Ramos (cell line): ENCODE data around the gene ZNF223.

Experiments
- in situ Hi-C: fragments of 300-500 bp; cut with MboI; formaldehyde crosslinking; loops from one replicate; pipeline ENCODE4 v1.14.3; 2022; ENCODE audit warnings: low sequenced_read_pairs; ENCODE audit not compliant: unreplicated experiment

ZNF223 gene

GRCh38 chr19:44051650-44052402 is at the start of gene ZNF223:
TSS of gene ZNF223 (plus strand) at chr19:44052036. CDS start at chr19:44055177, 3,141 bp downstream.
- in situ Hi-C loops = no loop called here

GRCh38 chr19:44002212-44002565 is 49.6 kb upstream of the ZNF223 start:
- in situ Hi-C loops = no loop called here

GRCh38 chr19:44002566-44003460 is 49.0 kb upstream of the ZNF223 start, which contains the start of gene ZNF230:
TSS of gene ZNF230 (plus strand) at chr19:44002957. CDS start at chr19:44007079, 4,122 bp downstream.
- in situ Hi-C loops = no loop called here

- in situ Hi-C loops = no loop called here
Observed at GRCh38 chr19:44003461-44004009, 48.3 kb upstream of the ZNF223 start.

GRCh38 chr19:44005973-44006372 is 45.9 kb upstream of the ZNF223 start:
- in situ Hi-C loops = no loop called here

- in situ Hi-C loops = no loop called here
Observed at GRCh38 chr19:44007473-44007872, 44.4 kb upstream of the ZNF223 start.

GRCh38 chr19:44010468-44010867 is 41.4 kb upstream of the ZNF223 start:
- in situ Hi-C loops = no loop called here

- in situ Hi-C loops = no loop called here
Observed at GRCh38 chr19:44019498-44019897, 32.3 kb upstream of the ZNF223 start.

GRCh38 chr19:44021221-44021620 is 30.6 kb upstream of the ZNF223 start:
- in situ Hi-C loops = no loop called here

GRCh38 chr19:44024900-44025216 is 27.0 kb upstream of the ZNF223 start:
- in situ Hi-C loops = no loop called here

GRCh38 chr19:44025217-44025936 is 26.5 kb upstream of the ZNF223 start, which contains the start of gene ZNF222:
TSS of gene ZNF222 (plus strand) at chr19:44025379. CDS start at chr19:44025437, 58 bp downstream.
- in situ Hi-C loops = no loop called here

GRCh38 chr19:44026622-44027021 is 25.2 kb upstream of the ZNF223 start:
- in situ Hi-C loops = no loop called here

GRCh38 chr19:44032001-44032610 is 19.7 kb upstream of the ZNF223 start:
- in situ Hi-C loops = no loop called here

- in situ Hi-C loops = no loop called here
Observed at GRCh38 chr19:44042147-44042546, 9.7 kb upstream of the ZNF223 start.

GRCh38 chr19:44050740-44051649 is 841 bp upstream of the ZNF223 start:
- in situ Hi-C loops = no loop called here

- in situ Hi-C loops = no loop called here
Observed at GRCh38 chr19:44055870-44056269, 4.0 kb downstream of the ZNF223 start.

GRCh38 chr19:44059229-44059628 is 7.4 kb downstream of the ZNF223 start:
- in situ Hi-C loops = no loop called here

GRCh38 chr19:44061038-44061437 is 9.2 kb downstream of the ZNF223 start:
- in situ Hi-C loops = no loop called here

GRCh38 chr19:44066305-44066704 is 14.5 kb downstream of the ZNF223 start:
- in situ Hi-C loops = no loop called here
